Adrenal gland (tissue), 12 donors: ENCODE measurements around the gene ATG16L2. TPM values are rescaled to one million over a fixed set of nuclear protein-coding genes. Genes with fewer than 3 reads are reported as not detected.
"Not testable (repeated sequence)": the region's sequence is repeated elsewhere in the genome, so short reads cannot be mapped to it uniquely, and the experiment has no call there.

Experiments used
- DNase-seq, 7 donors: peaks; one replicate each; pipeline ENCODE4 v3.0.0-alpha.2; 2019 to 2020
- H3K27ac ChIP-seq, 5 donors: fragments of 200-600 bp; sonication (generic) in 4 of 5; 1 replicate in 3 of 5; 2 replicates in 2 of 5; pipeline versions ENCODE4 v1.5.1 to v1.8.0; 2016 to 2020; ENCODE audit warnings: mild to moderate bottlenecking in 1 of 5
- H3K27me3 ChIP-seq: fragments of 200-600 bp; 2 replicates; pipeline ENCODE4 v1.8.0; 2021
- H3K36me3 ChIP-seq, 2 donors: fragments of 200-600 bp; replicated peaks in 1 of 2; 1 replicate in 1 of 2; 2 replicates in 1 of 2; pipeline versions ENCODE4 v1.5.1 to v1.8.0; 2018 to 2022
- H3K4me1 ChIP-seq, 2 donors: fragments of 200-600 bp; replicated peaks in 1 of 2; 1 replicate in 1 of 2; 2 replicates in 1 of 2; pipeline versions ENCODE4 v1.5.1 to v1.8.0; 2018 to 2021
- H3K4me3 ChIP-seq, 4 donors: fragments of 200-600 bp; sonication (generic) in 3 of 4; one replicate each; pipeline ENCODE4 v1.5.1; 2016 to 2018
- H3K9me3 ChIP-seq, 3 donors: fragments of 200-600 bp; sonication (generic) in 1 of 3; replicated peaks in 1 of 3; 1 replicate in 2 of 3; 2 replicates in 1 of 3; pipeline versions ENCODE4 v1.5.1 to v1.8.0; 2016 to 2021
- POLR2A ChIP-seq, 2 donors: fragments of 450-650 bp; IDR thresholded peaks; one replicate each; pipeline ENCODE4 v1.6.1; 2017; ENCODE audit warnings: antibody characterized with exemption in 2 of 2, mild to moderate bottlenecking in 2 of 2, moderate library complexity in 1 of 2
- WGBS, 4 donors: extraction: QIAGEN DNeasy Blood & Tissue Kit in 2 of 4; methylation state at CpG; one replicate each; pipeline versions ENCODE4 v1.1.5 to v1.1.7; 2013 to 2017; 5-methylcytosine and 5-hydroxymethylcytosine counted together
- intact Hi-C, 2 donors: fragments of 100-400 bp; cut with DNase I; formaldehyde crosslinking; loops; one replicate each; pipeline versions ENCODE4 v1.14.1 to v1.15.0; 2022 to 2023
- polyA plus RNA-seq, 3 donors: library from polyadenylated mRNA; stranded (reverse); fragments of 200-250 nt in 2 of 3; fragments of 350-450 nt in 1 of 3; fragmentation: Illumina TruSeq in 1 of 3; extraction: RNeasy Lipid Tissue Mini Kit (QIAGEN cat#74804) in 1 of 3; gene quantifications; one replicate each; pipeline ENCODE4 v1.2.3, GENCODE V29; 2013 to 2014
- total RNA-seq, 9 donors: library from RNA; depleted of rRNA in 4 of 9; stranded (reverse); fragments of >200 nt in 4 of 9; fragments of 120-200 nt in 1 of 9; fragmentation: NEBNext Ultra II Directional in 1 of 9; extraction: Animal tissue kit (Norgen Biotek cat#: 25700) in 1 of 9; gene quantifications; one replicate each; pipeline versions ENCODE4 v1.1.0 to v1.2.4, GENCODE V29; 2013 to 2023
- TF ChIP-seq, protein P1 (sequence below), 6 experiments: fragments of 450-650 bp in 4 of 6; fragments of 200-600 bp in 2 of 6; sonication (generic) in 1 of 6; IDR thresholded peaks; 1 replicate in 5 of 6; 2 replicates in 1 of 6; pipeline versions ENCODE4 v1.5.1 to v1.8.0; 2016 to 2021; ENCODE audit warnings: antibody characterized with exemption in 6 of 6, mild to moderate bottlenecking in 2 of 6, moderate library complexity in 1 of 6
- donor health status: healthy with polysubstance abuse.
- donor health status: Bipolar disorder and iron deficiency.
- donor health status: DM: yes; HTN: yes; CAD: no.
- donor health status: DM: no; HTN: no; CAD: no.
- donor health status: DM: no; HTN: no; CAD: no.
- donor health status: DM: yes; HTN: yes; CAD: no.

Gene ATG16L2
- total and polyA plus RNA-seq, 12 donors, result 5.7 to 343 (median 30.6) TPM

- peak overlapping the region; percentile 7 to 67 (median 31) for H3K27ac ChIP-seq
- intact Hi-C loops, result no loop called here
- no peak overlapping the region for H3K4me3 ChIP-seq
- H3K4me1 ChIP-seq, result peaks cover 19 to 23% of the 10 kb centered on the region in 2 donors
- whole genome bisulfite sequencing, 4 donors, result 7 to 11% (median 8%) methylated on average over 3 of the region's 3 CpGs
- no peak for TF ChIP-seq POLR2A (IDR thresholded peaks at IDR 0.05)
- TF ChIP-seq, protein P1, sequence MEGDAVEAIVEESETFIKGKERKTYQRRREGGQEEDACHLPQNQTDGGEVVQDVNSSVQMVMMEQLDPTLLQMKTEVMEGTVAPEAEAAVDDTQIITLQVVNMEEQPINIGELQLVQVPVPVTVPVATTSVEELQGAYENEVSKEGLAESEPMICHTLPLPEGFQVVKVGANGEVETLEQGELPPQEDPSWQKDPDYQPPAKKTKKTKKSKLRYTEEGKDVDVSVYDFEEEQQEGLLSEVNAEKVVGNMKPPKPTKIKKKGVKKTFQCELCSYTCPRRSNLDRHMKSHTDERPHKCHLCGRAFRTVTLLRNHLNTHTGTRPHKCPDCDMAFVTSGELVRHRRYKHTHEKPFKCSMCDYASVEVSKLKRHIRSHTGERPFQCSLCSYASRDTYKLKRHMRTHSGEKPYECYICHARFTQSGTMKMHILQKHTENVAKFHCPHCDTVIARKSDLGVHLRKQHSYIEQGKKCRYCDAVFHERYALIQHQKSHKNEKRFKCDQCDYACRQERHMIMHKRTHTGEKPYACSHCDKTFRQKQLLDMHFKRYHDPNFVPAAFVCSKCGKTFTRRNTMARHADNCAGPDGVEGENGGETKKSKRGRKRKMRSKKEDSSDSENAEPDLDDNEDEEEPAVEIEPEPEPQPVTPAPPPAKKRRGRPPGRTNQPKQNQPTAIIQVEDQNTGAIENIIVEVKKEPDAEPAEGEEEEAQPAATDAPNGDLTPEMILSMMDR (IDR thresholded peaks at IDR 0.05), result no peak
- DNase-seq, result no peak
- no peaks in the 10 kb centered on the region for H3K36me3 ChIP-seq
- H3K27me3 ChIP-seq, result no peaks in the 10 kb centered on the region
- H3K9me3 ChIP-seq, result no peaks in the 10 kb centered on the region
Measured at GRCh38 chr11:72856551-72857345, 42.5 kb downstream of the ATG16L2 start.

- 93 to 100% (median 98%) methylated on average over 2 of the region's 2 CpGs for WGBS, 4 donors
- H3K4me3 ChIP-seq, H3K9me3 ChIP-seq, DNase-seq, intact Hi-C loops, H3K27me3 ChIP-seq, H3K27ac ChIP-seq, H3K36me3 ChIP-seq: not testable (repeated sequence)
- H3K4me1 ChIP-seq, result peaks cover 29 to 36% of the 10 kb centered on the region in 2 donors
Measured at GRCh38 chr11:72858267-72858666, 44.1 kb downstream of the ATG16L2 start.

GRCh38 chr11:72859126-72859525 is 44.9 kb downstream of the ATG16L2 start:
- H3K9me3 ChIP-seq, result no peaks in the 10 kb centered on the region
- no peak for DNase-seq
- H3K36me3 ChIP-seq, result no peaks in the 10 kb centered on the region
- H3K27me3 ChIP-seq, result no peaks in the 10 kb centered on the region
- no peak overlapping the region for H3K4me3 ChIP-seq
- 89 to 94% (median 92%) methylated on average over 3 of the region's 3 CpGs for WGBS, 4 donors
- peaks cover 30 to 44% of the 10 kb centered on the region in 2 donors for H3K4me1 ChIP-seq
- intact Hi-C loops, result no loop called here
- H3K27ac ChIP-seq, result no peak overlapping the region
- TF ChIP-seq, protein P1 (IDR thresholded peaks at IDR 0.05), result no peak
- no peak for TF ChIP-seq POLR2A (IDR thresholded peaks at IDR 0.05)

GRCh38 chr11:72860010-72860409 is 45.8 kb downstream of the ATG16L2 start:
- Histone ChIP-seq H3K4me1 (peaks cover 39 to 52% of the 10 kb centered on the region in 2 donors), H3K4me3 (no peak overlapping the region), H3K27me3 (no peaks in the 10 kb centered on the region), H3K36me3 (no peaks in the 10 kb centered on the region), H3K9me3 (no peaks in the 10 kb centered on the region), H3K27ac (no peak overlapping the region)
- DNase-seq, result no peak
- TF ChIP-seq POLR2A (IDR thresholded peaks at IDR 0.05), result no peak
- TF ChIP-seq, protein P1 (IDR thresholded peaks at IDR 0.05), result no peak
- intact Hi-C loops, result no loop called here
- WGBS, 4 donors, result 93 to 97% (median 96%) methylated on average over 3 to 4 of the region's 4 CpGs

DNA sequence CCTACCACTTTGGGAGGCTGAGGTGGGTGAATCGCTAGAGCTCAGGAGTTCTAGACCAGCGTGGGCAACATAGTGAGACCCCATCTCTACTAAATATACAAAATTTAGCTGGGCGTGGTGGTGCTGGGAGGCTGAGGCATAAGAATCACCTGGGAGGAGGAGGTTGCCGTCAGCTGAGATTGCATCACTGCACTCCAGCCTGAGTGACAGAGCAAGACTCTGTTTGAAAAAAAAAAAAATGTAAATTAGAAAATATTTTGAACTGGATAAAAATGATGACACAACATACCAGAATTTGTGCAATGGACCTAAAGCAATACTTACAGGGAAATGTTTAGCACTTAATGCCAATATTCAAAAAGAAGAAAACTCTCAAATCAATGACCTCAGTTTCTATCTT is 46.4 kb downstream of the ATG16L2 start:
- Histone ChIP-seq H3K4me1 (peaks cover 44 to 58% of the 10 kb centered on the region in 2 donors), H3K27ac (no peak overlapping the region), H3K4me3 (no peak overlapping the region), H3K27me3 (no peaks in the 10 kb centered on the region), H3K36me3 (no peaks in the 10 kb centered on the region), H3K9me3 (no peaks in the 10 kb centered on the region)
- WGBS, 4 donors, result 87 to 96% (median 94%) methylated on average over 4 of the region's 4 CpGs
- no peak for DNase-seq
- TF ChIP-seq, protein P1 (IDR thresholded peaks at IDR 0.05), result no peak
- no peak for TF ChIP-seq POLR2A (IDR thresholded peaks at IDR 0.05)
- intact Hi-C loops, result no loop called here
